Thymus (tissue), 11 donors: ENCODE measurements around the gene SKOR2. TPM values are rescaled to one million over a fixed set of nuclear protein-coding genes. Genes with fewer than 3 reads are reported as not detected.
A peak's percentile ranks its signal among the peaks of the same experiment; 100 is the strongest.

Experiments used
- DNase-seq, 9 donors: peaks; one replicate each; pipeline ENCODE4 v3.0.0-alpha.2; 2013; ENCODE audit warnings: low spot score in 9 of 9, low read depth in 6 of 9, missing footprints in 1 of 9
- H3K27ac ChIP-seq, 2 donors: one replicate each; pipeline ENCODE4 v1.5.1; 2013; ENCODE audit warnings: control low read depth in 1 of 2, low read depth in 1 of 2, low read length in 1 of 2, mild to moderate bottlenecking in 1 of 2, moderate library complexity in 1 of 2
- H3K27me3 ChIP-seq, 2 donors: one replicate each; pipeline ENCODE4 v1.5.1; 2013; ENCODE audit warnings: low read length in 1 of 2; ENCODE audit not compliant: control insufficient read depth in 2 of 2, insufficient read depth in 1 of 2
- H3K36me3 ChIP-seq, 2 donors: one replicate each; pipeline ENCODE4 v1.5.1; 2013; ENCODE audit warnings: low read length in 1 of 2, mild to moderate bottlenecking in 1 of 2, moderate library complexity in 1 of 2; ENCODE audit not compliant: control insufficient read depth in 2 of 2, insufficient read depth in 2 of 2
- H3K4me1 ChIP-seq, 2 donors: one replicate each; pipeline ENCODE4 v1.5.1; 2013; ENCODE audit warnings: low read length in 2 of 2; ENCODE audit not compliant: control insufficient read depth in 2 of 2, insufficient read depth in 2 of 2
- H3K4me3 ChIP-seq, 2 donors: one replicate each; pipeline ENCODE4 v1.5.1; 2013; ENCODE audit warnings: low read length in 2 of 2, control low read depth in 1 of 2, mild to moderate bottlenecking in 1 of 2
- H3K9me3 ChIP-seq, 2 donors: one replicate each; pipeline ENCODE4 v1.5.1; 2013; ENCODE audit warnings: low read length in 1 of 2, mild to moderate bottlenecking in 1 of 2; ENCODE audit not compliant: control insufficient read depth in 2 of 2, insufficient read depth in 1 of 2
- WGBS: extraction: QIAGEN DNeasy Blood & Tissue Kit; methylation state at CpG from one replicate; pipeline ENCODE4 v1.1.7; 2013; 5-methylcytosine and 5-hydroxymethylcytosine counted together
- polyA plus RNA-seq: library from polyadenylated mRNA; stranded (reverse); fragments of 200-250 nt; gene quantifications from one replicate; pipeline ENCODE4 v1.2.3, GENCODE V29; 2013
- total RNA-seq: library from RNA; stranded (reverse); fragments of 120-200 nt; gene quantifications from one replicate; pipeline ENCODE4 v1.2.4, GENCODE V29; 2013
- donor health status: healthy.

The SKOR2 gene
- total and polyA plus RNA-seq, 2 donors, result under 0.01 TPM; not detected in 1

DNA sequence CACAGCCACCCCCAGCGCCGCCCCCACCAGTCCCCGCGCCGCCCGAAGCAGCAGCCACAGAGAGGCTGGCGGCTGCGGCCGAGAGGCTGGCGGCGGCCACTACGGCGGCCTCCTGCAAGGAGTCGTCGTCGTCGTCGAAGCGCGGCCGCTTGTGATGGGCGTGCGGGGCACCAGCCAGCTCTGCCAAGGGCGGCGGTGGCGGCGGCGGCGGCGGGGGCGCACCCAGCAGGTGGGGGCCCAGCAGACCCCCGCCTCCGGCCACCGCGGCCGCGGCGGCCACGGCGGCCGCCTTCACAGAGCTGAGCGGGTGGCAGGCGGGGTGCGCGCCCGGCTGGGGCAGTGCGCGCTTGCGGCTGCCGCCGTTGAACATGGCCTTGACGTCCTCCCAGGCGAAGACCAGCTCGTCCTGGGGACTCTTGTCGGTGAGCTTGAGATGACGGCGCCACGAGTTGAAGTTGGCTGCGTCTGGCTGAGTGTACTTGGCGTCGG is 3.3 kb downstream of the SKOR2 start:
- Histone ChIP-seq H3K36me3 (no peaks in the 10 kb centered on the region), H3K27me3 (peaks cover 77 to 86% of the 10 kb centered on the region in 2 donors), H3K4me1 (no peaks in the 10 kb centered on the region), H3K27ac (no peak overlapping the region), H3K9me3 (peaks cover 4 to 7% of the 10 kb centered on the region in 2 donors), H3K4me3 (no peak overlapping the region)
- WGBS, result 9% methylated on average over 61 of the region's 61 CpGs
- no peak for DNase-seq

GRCh38 chr18:47247416-47248114 is 3.9 kb downstream of the SKOR2 start:
- Histone ChIP-seq H3K4me3 (no peak overlapping the region), H3K27me3 (peaks cover 75 to 85% of the 10 kb centered on the region in 2 donors), H3K9me3 (peaks cover 4 to 5% of the 10 kb centered on the region in 2 donors)

GRCh38 chr18:47247036-47247415 is 4.4 kb downstream of the SKOR2 start:
- Histone ChIP-seq H3K27me3 (peaks cover 71 to 80% of the 10 kb centered on the region in 2 donors), H3K9me3 (peaks cover 4 to 5% of the 10 kb centered on the region in 2 donors), H3K27ac (no peak overlapping the region), H3K4me1 (no peaks in the 10 kb centered on the region), H3K36me3 (no peaks in the 10 kb centered on the region), H3K4me3 (no peak overlapping the region)
- no peak for DNase-seq
- WGBS, result 5% methylated on average over 47 of the region's 47 CpGs

More at GRCh38 chr18:47247416-47248114, 3.9 kb downstream of the SKOR2 start:
- WGBS, result 6% methylated on average over 90 of the region's 90 CpGs
- H3K36me3 ChIP-seq, result no peaks in the 10 kb centered on the region
- H3K27ac ChIP-seq, result no peak overlapping the region
- H3K4me1 ChIP-seq, result no peaks in the 10 kb centered on the region
- DNase-seq, result no peak

DNA sequence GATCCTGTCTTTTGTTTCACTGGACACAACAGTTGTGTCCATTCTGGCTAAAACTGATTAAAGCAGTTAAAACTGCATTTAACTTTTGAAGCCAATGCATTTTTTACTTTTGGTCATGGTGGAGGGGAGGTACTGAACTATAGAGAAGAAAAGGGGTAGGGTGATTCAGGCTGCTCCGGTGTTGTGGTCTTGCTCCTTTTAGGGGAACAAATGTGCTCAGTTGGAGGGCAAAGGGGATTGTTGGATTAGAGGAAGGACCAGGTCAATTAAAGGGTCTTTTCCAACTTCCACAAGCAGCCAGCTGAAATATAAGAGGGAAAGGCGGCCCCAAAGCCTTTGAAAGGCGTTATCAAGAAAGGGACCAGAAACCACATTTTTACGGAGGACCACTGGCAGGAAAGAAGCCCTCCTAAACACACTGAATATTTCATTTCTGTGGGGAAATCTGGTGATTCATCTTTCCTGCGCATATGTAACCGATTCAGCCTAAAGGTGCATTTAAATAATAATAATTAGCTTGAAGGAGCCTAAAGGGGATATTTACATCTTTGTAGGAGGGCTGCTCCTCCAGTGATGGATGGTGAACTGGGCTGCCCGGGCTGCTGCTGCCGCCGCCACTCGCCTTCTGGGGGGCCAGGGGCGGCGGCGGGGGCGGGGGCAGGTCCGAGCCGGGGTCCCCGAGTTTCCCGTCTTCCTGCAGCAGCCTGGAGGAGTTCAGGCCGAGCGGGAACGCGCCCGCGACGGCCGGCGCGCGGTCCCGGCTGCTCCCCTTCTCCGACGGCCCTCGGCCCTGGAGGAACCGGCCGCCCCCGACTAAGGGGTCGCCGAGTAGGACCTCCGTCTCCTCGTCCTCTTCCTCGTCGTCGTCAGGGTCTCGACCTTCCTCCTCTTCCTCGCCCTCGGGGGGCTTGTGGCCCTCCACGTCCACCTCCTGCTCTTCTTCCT is 5.2 kb downstream of the SKOR2 start:
- Histone ChIP-seq H3K9me3 (peaks cover 4 to 5% of the 10 kb centered on the region in 2 donors), H3K27me3 (peaks cover 64 to 74% of the 10 kb centered on the region in 2 donors), H3K27ac (no peak overlapping the region), H3K4me3 (no peak overlapping the region), H3K4me1 (no peaks in the 10 kb centered on the region), H3K36me3 (no peaks in the 10 kb centered on the region)
- no peak for DNase-seq
- WGBS, result 5% methylated on average over 47 of the region's 47 CpGs

GRCh38 chr18:47244086-47244485 is 7.4 kb downstream of the SKOR2 start:
- no peaks in the 10 kb centered on the region for H3K4me1 ChIP-seq
- H3K27ac ChIP-seq, result no peak overlapping the region
- 23% methylated on average over 4 of the region's 4 CpGs for WGBS
- peaks cover 4 to 5% of the 10 kb centered on the region in 2 donors for H3K9me3 ChIP-seq
- H3K4me3 ChIP-seq, result no peak overlapping the region
- DNase-seq, result no peak
- H3K27me3 ChIP-seq, result peaks cover 41 to 55% of the 10 kb centered on the region in 2 donors
- no peaks in the 10 kb centered on the region for H3K36me3 ChIP-seq

GRCh38 chr18:47235096-47235495 is 16.4 kb downstream of the SKOR2 start:
- no peak overlapping the region for H3K4me3 ChIP-seq
- WGBS, result 95% methylated on average over 4 of the region's 4 CpGs
- H3K27ac ChIP-seq, result no peak overlapping the region
- peaks cover 0 to 8% of the 10 kb centered on the region in 2 donors for H3K27me3 ChIP-seq
- H3K4me1 ChIP-seq, result no peaks in the 10 kb centered on the region
- no peaks in the 10 kb centered on the region for H3K36me3 ChIP-seq
- H3K9me3 ChIP-seq, result no peaks in the 10 kb centered on the region
- DNase-seq, result no peak

- H3K4me3 ChIP-seq, result no peak overlapping the region
- H3K4me1 ChIP-seq, result no peaks in the 10 kb centered on the region
- no peaks in the 10 kb centered on the region for H3K9me3 ChIP-seq
- H3K36me3 ChIP-seq, result no peaks in the 10 kb centered on the region
- peaks cover 0 to 7% of the 10 kb centered on the region in 2 donors for H3K27me3 ChIP-seq
- no peak for DNase-seq
- H3K27ac ChIP-seq, result no peak overlapping the region
Observed at GRCh38 chr18:47226660-47227059, 24.8 kb downstream of the SKOR2 start.

- no peak overlapping the region for H3K4me3 ChIP-seq
- H3K9me3 ChIP-seq, result no peaks in the 10 kb centered on the region
- peaks cover 0 to 3% of the 10 kb centered on the region in 2 donors for H3K27me3 ChIP-seq
- H3K4me1 ChIP-seq, result no peaks in the 10 kb centered on the region
- H3K36me3 ChIP-seq, result no peaks in the 10 kb centered on the region
- no peak overlapping the region for H3K27ac ChIP-seq
- DNase-seq, result peak in 4 of 9 donors; percentile 4 to 37 (median 24)
- WGBS, result 2% methylated on average over 5 of the region's 5 CpGs
Observed at GRCh38 chr18:47215554-47216138, 35.8 kb downstream of the SKOR2 start.
